DMS53 treated with DMSO at 0.1 percent for 48 hours (cell line): ENCODE data around the gene FBXW11.

Source experiments
- DNase-seq: peaks from one replicate; lab custom pipeline; 2025; ENCODE audit not compliant: unreplicated experiment; lab: John Stamatoyannopoulos, UW

Gene FBXW11

DNA sequence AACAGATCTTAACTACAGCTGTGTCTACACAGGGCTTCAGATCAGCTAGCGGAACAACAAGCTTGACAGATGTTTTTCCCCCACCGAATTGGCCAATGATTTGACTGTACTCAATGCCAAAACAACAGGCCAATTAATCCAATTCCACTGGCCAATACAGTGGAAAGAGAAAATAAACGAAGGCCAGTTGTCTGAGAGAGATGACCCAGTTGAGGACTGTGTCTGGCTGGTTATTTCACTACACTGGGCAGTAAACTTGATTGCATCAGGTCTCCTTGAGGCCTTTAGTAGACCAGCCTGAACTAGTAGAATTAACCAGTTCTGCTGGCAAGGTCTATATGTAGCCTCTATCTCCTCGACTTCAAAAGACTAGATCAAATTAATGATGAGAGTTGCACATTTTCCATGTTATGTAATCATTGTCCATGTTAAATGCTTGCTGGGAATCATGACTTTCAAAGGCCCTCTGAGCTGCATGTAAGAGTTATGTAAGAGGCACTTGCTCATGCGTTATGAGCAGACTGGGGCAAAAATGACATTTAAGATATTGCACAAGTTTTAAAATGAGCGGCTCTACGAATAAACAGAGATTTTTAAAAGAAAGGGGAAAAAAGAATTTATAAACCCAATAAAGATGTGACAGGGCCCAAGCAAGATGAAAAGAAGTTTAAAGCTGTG, 192.5 kb downstream of the FBXW11 start:
- DNase-seq: no peak

DNA sequence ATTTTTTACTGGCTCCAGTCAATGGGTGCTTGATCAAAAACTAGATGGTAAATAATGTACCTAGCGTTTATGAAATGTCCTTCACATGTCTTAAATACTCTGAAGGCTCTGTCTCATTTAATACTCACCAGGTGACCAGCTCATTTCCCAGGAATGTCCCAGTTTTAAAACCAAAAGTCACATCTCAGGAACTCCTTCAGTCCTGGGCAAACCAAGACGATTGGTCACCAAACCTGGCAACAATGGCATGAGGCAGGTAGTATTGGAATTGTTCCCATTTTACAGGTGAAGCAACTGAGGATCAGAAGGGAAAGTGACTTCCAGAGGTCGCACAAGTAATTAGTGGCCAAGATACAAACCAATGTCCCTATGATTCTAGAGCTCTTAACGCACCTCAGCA, 193.2 kb downstream of the FBXW11 start:
- DNase-seq: no peak
